ENCODE measurements around the gene SYT1.

DNA sequence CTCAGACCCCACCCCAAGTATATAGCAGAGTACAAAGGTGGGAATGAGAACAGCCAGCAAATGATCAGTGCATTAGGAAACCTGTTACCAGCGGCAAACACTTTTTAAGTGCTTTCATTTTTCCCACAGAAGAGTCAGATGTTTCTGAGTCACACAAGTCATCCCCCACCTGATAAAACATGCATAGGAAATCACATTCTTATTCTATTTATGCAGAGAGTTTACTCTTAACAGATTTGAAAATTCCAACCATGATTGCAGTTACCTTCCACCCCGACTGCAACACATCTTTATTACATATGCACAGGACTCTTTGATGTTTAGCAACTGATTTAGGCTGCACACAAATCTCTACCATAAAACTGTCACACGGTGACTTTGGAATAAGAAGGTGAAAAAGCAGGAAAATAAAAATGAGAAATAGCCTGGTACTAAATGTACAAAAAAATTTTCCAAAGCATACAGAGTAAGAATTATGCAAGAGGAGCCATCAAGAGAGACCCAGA is 589.8 kb downstream of the SYT1 start:
- TF ChIP-seq, protein P1, sequence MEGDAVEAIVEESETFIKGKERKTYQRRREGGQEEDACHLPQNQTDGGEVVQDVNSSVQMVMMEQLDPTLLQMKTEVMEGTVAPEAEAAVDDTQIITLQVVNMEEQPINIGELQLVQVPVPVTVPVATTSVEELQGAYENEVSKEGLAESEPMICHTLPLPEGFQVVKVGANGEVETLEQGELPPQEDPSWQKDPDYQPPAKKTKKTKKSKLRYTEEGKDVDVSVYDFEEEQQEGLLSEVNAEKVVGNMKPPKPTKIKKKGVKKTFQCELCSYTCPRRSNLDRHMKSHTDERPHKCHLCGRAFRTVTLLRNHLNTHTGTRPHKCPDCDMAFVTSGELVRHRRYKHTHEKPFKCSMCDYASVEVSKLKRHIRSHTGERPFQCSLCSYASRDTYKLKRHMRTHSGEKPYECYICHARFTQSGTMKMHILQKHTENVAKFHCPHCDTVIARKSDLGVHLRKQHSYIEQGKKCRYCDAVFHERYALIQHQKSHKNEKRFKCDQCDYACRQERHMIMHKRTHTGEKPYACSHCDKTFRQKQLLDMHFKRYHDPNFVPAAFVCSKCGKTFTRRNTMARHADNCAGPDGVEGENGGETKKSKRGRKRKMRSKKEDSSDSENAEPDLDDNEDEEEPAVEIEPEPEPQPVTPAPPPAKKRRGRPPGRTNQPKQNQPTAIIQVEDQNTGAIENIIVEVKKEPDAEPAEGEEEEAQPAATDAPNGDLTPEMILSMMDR (IDR thresholded peaks at IDR 0.05), result no peak
- TF ChIP-seq POLR2A (IDR thresholded peaks at IDR 0.05), result no peak
